Activated T-cell treated with anti-CD3 and anti-CD28 coated beads for 48 hours (primary cell): ENCODE data around the gene RFT1.

ENCODE experiments used
- DNase-seq: peaks from one replicate; pipeline ENCODE4 v3.0.0-alpha.2; 2020; ENCODE audit warnings: low read depth

Gene RFT1

DNA sequence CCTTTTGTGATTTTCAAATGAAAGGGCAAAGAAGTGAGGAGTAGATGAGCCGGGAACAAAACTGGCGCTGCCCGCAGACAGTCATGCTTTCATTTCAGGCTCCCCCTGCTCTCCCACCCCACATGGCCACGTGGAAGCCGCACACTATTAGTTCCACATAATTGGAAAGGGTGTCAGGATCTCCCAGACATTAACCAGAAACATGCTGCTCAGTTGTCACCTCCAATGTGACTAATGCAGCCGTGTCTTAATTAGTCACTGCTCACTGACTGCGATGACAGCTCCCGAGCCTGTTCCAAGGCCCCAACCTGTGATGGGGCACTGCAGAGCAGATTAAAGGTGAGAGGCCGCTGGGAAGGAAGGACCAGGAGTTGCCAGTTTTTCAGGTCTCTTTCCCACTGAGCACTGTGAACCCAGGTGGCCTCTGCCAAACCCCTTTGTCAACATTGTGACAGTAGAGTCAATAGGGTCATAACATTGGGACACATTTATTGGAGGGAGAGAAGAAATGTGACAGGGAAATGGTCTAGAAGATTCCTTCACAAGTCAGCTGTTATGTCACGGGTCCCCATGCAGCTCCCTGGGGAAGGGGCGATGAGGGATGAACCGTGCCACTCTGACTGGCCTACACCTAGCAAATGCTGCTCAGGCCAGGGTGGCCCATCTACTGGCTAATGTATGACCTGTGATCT lies 45.8 kb downstream of the RFT1 start:
- no peak for DNase-seq

GRCh38 chr3:53083949-53084309 lies 46.3 kb downstream of the RFT1 start:
- DNase-seq = no peak

DNA sequence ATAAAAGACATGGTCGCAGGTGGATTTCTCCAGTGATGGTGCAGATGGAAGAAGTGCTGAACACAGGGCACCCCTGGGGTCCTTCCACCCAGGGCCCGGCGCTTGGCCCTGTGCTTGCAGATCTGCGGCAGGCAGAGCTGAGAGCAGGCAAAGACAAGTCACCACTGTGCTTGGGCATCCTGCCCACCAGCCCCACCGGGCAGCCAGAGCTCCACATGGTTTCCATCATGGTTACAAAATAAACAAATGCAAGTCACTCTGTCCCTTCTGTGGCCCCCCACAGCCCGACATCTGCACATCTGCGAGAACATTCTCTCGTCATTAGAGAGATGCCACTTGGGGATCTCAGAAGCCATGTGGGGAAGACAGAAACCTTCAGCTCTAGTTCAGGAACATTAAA lies 46.7 kb downstream of the RFT1 start:
- DNase-seq = no peak

GRCh38 chr3:53082736-53083135 lies 47.5 kb downstream of the RFT1 start:
- DNase-seq = no peak

- no peak for DNase-seq
These were observed 48.9 kb downstream of the RFT1 start for GRCh38 chr3:53081318-53081717.

DNA sequence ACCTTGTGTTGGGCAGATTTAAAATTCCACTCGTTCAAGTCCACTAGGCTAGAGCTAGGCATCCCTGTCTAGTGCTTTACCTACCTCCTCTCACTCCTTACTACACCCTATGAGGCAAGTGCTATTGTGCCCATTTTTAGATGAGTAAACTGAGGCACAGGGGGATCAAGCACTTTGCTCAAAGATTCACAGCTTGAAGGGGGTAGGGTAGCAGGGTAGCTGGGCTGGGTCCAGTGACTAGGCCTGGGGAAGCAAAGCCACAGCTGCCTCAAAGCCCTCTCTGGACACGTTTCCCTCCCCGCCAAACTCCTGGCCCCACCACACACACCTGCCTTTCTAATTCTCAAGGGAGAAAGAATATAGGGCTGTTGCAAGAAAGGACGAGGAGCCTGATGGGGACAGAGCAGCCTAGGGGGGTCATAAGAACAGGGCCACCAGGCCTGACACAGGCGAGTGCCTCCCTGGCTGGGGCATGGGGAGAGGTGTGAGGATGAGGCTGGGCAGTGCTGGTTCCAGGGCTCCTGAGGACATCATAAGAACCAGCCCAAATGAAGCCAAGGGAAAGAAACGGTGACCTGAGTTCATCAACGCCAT lies 49.5 kb downstream of the RFT1 start:
- no peak for DNase-seq

GRCh38 chr3:53079791-53080555 lies 50.3 kb downstream of the RFT1 start:
- DNase-seq = no peak

DNA sequence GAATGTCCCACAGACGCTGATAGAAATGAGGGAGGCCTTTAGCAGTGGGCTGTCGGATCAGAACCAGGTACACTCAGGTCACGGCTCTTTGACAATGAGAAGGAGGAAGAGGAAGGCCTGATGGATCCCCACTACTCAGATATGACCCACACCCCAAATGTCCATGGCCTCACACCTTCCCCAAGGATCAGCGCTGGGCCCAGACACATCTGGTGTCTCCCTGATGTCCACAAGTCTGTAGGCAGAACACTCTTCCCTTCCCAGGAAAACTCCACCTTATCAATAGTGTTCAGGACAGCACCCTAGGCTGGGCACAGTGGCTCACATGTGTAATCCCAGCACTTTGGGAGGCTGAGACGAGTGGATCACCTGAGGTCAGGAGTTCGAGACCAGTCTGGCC lies 51.1 kb downstream of the RFT1 start:
- no peak for DNase-seq

DNA sequence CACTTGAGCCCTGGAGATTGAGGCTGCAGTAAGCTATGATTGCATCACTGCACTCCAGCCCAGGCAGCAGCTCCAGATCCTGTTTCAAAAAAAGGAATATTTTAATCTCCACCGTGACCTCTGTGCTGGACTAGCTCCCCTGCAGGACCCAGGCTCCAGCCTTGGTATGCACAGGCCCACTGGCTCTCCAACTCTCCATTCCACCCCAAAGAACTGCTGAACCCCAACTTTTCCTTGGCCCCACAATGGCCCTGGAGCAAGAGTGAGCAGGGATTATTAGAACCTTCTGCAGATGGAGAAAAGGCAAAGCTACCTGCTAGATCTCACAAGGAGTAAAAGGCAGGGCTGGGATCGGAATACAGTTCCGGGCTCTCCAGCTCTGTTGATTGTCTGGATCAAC lies 51.6 kb downstream of the RFT1 start:
- no peak for DNase-seq

DNA sequence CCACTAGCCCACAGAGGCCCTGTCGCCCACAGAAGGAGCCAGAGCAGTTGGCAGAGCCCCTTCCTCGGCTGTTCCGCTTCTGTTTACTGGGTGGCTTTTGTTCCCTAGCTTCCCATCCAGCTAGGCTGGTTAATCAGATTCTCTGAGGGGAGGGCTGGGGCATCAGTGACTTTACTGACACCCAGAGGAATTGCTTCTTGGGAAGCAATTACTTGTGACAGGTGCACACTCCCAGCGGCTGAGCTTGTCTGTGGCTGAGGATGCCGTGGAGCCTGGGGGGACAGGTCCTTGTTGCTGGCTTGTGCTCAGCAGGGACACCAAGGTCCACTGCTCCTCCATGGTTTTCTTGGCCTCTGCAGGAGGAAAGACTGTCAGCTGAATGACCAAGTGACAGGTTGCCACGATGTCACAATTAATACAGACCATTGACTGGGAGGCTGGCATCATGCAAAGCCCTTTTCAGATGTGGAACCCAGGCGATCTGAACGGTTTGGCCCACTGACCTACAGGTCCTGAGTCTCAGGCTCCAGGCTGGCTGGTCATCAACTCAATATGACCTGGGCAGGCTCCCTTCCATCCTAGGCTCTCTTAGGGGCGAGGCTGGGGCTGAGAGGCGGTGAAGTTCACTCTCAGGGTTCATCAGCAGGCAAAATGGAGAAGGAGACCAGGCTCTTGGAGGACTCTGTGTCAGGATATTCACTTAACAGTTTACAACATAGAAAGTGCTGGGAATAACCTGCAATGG lies 52.6 kb downstream of the RFT1 start:
- no peak for DNase-seq

DNA sequence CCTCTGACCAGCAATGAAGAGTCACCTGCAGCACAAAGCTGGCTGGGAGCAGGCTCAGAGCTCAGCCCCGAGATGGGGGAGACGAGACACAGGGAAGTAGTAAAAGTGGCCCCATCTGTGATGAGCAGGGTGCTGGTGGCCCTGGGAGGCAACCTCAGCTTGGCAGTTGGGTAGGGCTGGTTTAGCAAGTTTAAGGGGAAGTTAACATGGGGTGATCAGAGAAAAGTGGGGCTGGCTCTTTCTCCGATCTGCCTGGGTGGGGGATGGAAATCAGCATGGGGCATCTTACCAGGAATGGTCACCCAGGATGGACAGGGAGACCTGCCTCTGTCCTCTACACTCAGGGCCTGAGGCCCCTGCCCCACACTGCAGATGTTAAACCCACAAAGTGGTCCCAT lies 54.5 kb downstream of the RFT1 start:
- no peak for DNase-seq

- DNase-seq = no peak
These were observed 55.2 kb downstream of the RFT1 start for GRCh38 chr3:53074761-53075742.

- no peak for DNase-seq
These were observed 55.9 kb downstream of the RFT1 start for GRCh38 chr3:53074366-53074696.

DNA sequence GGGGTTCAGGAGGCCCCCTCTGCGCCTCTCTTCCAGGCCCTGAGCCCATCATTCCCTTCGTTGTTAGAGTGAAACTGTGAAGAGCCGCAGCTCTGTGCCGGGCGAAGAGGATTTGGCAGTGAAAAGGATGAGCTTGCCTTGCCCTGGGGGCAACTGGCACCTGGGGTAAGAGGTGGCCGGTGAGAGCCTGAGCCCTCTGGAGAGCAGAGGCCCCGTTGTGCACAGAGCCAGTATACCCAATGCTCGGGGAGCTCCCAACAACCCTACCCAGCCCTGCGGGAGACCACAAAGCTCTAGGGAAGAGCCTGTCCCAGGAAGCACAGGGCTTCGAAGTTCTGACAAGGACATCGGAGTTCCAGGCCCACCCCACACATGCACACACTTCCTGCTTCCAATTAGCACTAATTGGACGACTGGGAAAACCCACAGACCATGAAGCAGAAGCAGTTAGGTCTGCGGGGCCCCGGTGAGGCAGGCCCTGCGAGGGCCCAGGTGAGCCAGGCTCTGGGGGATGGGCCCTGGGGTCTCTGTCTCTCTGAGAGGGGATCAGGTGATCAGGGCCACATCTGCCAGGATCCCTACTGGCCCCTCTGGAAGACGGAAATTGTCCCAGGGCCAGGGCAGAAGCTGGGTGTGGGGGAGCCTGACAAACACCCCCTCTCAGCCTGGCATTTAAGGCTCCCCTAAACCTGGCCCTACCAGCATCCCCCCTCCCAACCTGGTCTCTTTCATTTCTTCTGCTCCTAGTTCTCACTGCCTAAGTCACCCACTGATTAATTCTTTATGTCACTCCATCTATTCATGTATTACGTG lies 56.5 kb downstream of the RFT1 start:
- DNase-seq = no peak

DNA sequence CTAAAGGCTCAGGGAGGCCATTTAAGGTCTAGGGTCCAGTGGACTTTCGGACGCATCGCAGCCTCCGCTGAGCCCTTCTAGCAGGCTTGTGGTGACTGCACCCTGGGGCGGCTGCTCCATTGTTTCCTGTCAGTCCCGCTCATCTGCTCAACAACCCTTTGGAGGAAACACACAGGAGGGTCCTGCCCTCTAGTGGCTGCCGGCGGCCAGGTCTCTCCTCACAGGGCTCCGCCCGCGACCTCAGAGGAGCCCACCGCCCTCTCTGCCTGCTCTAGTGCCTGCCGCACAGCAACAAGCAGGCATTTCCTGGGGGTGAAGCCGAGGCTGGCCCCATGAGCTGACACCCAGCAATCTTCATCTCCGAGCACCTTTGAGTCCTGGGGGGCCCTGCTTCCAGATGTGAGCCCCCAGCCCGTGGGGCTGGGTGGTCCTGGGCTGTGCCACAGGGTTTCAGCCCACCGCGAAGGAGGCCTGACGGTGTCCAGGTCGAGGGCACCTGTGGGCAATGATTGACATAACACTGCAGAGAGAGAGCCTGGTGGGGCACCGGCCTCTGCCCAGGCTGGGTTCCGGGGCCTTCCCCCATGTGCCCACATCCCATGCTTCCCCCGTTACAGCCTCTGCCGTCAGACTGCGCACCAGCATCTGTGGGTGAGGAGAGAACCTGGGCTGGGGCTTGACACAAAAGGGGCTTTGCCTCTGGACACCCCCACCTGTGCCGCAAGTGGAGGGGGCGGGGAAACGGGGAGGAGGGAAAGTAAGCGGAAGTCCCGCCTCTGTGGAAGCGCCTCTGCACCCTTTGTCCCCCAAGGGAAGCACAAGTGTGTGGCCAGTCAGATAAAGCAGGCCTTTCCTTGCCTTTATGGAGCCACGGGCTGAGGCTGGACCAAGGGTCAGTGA lies 57.3 kb downstream of the RFT1 start:
- DNase-seq = peak; percentile 83

DNA sequence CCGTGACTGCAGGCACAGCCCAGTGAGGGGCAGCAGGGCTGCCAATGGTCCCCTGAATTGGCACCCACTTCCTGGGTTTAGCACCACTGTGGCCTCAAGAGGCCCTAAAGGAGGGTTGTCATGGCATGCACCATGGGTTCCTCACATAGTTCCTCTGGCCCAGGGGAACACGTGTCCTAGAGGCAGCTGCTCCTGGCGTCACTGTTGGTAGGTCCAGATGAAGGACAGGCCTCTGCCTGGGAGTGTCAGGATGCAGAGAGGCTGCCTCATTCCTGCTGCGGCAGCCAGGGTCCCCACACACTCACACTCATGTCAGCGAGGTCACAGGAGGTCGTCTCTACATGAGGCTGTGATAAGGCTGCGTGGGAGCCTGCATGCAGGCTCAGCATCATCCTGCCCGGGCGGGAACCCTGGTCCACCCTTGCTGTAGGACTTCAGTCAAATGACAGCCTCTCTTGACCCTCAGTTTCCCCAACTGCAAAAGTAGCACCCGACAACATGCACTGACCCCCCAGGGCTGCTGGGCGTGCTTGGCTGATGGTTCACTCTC lies 58.3 kb downstream of the RFT1 start:
- no peak for DNase-seq

GRCh38 chr3:53069422-53070068 lies 60.7 kb downstream of the RFT1 start:
- no peak for DNase-seq

DNA sequence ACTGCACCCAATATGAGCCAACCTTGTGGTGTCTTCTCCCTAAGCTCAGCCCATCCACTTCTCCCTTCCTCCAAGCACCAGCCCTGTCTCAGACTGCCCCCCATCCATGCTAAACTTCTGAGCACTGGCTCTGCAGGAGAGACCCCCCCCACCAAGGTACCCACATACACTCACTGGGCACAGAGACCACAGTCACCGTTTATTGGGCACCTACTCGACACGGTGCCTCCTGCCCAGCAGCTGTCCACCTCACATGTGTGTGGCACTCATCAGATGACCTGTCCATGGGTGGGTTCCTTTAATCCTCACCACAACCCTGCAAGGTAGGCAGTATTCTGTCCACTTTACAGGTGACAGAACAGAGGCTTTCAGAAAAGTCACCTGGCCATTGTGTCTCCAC lies 62.1 kb downstream of the RFT1 start:
- no peak for DNase-seq

- no peak for DNase-seq
These were observed 62.7 kb downstream of the RFT1 start for GRCh38 chr3:53067567-53067966.
